Loucy (cell line): ENCODE results near the gene MT1E.

Experiments used
- EZH2phosphoT487 ChIP-seq: fragments of 200-600 bp; IDR thresholded peaks from 2 replicates; pipeline ENCODE4 v1.6.1; 2018; ENCODE audit warnings: antibody characterized with exemption, mild to moderate bottlenecking, moderate library complexity, borderline replicate concordance
- TF ChIP-seq, protein P1 (sequence below): fragments of 200-600 bp; sonication (generic); conservative IDR thresholded peaks from 2 replicates; pipeline ENCODE4 v1.5.1; 2014; ENCODE audit warnings: mild to moderate bottlenecking, antibody characterized with exemption, low read length

DNA sequence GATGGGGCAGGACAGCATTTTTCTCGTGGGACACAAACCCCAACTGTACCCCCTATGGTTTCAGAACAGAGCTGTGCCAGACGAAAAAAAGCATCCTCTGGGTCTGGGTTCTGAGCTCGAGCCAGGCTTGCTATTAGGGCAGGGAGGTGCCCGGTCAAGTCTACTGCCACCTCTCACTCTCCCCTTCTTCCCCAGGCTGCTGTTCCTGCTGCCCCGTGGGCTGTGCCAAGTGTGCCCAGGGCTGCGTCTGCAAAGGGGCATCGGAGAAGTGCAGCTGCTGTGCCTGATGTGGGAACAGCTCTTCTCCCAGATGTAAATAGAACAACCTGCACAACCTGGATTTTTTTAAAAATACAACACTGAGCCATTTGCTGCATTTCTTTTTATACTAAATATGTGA, 1.1 kb downstream of the MT1E start:
- TF ChIP-seq, protein P1, sequence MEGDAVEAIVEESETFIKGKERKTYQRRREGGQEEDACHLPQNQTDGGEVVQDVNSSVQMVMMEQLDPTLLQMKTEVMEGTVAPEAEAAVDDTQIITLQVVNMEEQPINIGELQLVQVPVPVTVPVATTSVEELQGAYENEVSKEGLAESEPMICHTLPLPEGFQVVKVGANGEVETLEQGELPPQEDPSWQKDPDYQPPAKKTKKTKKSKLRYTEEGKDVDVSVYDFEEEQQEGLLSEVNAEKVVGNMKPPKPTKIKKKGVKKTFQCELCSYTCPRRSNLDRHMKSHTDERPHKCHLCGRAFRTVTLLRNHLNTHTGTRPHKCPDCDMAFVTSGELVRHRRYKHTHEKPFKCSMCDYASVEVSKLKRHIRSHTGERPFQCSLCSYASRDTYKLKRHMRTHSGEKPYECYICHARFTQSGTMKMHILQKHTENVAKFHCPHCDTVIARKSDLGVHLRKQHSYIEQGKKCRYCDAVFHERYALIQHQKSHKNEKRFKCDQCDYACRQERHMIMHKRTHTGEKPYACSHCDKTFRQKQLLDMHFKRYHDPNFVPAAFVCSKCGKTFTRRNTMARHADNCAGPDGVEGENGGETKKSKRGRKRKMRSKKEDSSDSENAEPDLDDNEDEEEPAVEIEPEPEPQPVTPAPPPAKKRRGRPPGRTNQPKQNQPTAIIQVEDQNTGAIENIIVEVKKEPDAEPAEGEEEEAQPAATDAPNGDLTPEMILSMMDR, result no peak
- TF ChIP-seq EZH2phosphoT487, result no peak
